NCI-H2081 treated with DMSO at 0.1 percent for 48 hours (cell line): ENCODE measurements around the gene RPN2.
"Not testable (repeated sequence)": the region's sequence is repeated elsewhere in the genome, so short reads cannot be mapped to it uniquely, and the experiment has no call there.

ENCODE experiments used
- DNase-seq: peaks from one replicate; lab custom pipeline; 2025; lab: John Stamatoyannopoulos, UW

The RPN2 gene

DNA sequence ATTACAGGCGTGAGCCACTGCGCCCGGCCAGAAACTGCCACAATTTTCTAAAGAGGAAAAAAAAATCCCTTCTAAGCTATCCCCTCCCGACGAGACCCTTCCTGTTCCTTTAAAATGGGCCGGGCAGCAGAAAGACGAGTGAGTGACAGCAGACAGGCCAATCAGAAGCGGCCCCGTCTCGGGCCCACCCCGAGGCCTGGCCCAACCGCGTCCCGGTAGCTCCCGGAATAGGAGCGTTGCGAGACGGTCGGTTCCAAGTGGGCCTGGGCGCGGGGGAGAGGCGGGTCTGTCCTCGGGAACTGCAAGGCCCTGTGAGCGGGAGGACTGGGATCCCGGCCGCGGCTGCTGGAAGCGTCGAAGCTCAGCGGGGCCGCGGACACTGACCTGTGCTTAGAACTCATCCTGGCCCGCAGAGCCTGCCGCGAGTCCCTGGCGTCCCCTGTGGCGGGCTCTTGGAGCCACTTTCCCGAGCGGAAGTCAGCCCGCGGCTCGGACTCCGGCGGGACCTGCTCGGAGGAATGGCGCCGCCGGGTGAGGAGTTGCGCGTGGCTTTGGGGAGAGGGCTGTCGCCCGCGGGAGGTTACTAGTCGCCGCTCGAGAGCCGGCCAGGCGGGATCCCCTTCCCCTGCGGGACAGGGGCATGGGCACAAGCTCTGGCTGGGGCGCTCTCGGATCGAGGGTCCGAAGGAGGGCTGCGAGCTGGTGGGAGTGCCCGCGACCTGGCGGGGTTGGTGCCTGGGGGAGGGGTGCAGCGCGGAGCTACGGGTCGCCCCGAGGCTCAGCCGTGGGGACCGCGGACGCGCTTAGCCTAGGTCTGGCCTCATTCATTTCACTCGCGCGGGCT, at the start of gene RPN2, which contains the start of gene MROH8:
Gene RPN2 (plus strand): TSS at position 492 of the 844 bp plus-strand sequence. CDS start 27 bp downstream, at position 519.
Gene MROH8 (minus strand): TSS at position 710 of the 844 bp plus-strand sequence.
- DNase-seq: peak; percentile 85

- no peak for DNase-seq
Measured at GRCh38 chr20:37131486-37131885, 47.6 kb upstream of the RPN2 start.

GRCh38 chr20:37133952-37134351, 45.2 kb upstream of the RPN2 start:
- no peak for DNase-seq

- no peak for DNase-seq
Measured at GRCh38 chr20:37137547-37137946, 41.6 kb upstream of the RPN2 start.

DNA sequence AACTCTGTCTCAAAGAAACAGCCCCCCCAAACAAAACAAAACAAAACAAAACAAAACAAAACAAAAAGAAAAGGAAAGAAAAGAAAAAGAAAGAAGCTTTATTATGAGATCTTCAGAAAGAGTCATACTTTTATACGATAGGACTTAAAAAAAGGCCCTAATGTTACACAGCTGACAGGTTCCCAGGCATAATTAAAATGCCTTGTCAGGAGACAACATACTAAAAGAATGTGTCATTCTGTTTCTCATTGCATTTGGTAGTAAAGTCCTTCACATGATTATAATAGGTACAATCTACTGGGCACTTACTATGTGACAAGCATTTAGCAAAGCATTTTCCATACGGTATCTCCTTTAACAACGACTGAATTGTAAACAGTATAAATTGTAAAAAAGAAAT, 36.4 kb upstream of the RPN2 start:
- no peak for DNase-seq

DNA sequence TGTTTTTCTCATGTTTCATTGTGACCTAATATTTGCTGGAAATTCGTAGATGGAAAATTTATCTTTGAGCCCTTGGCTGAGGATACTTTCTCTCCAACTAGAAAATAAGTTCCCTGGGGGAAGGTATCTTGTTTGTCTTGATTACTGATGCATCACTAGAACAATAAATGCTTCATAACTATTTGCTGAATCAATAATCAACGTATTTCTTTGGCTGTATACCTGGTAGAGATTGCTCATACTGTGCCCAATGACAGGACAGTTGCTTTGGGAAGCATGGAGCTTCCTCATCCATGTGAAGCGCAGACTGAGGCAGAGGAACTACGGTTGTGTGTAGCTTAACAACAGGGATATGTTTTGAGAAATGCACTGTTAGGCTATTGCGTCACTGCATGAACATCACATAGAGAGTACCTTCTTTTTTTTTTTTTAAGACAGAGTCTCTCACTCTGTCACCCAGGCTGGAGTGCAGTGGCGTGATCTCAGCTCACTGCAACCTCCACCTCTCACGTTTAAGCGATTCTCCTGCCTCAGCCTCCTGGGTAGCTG, 34.2 kb upstream of the RPN2 start:
- DNase-seq: no peak

- no peak for DNase-seq
Measured at GRCh38 chr20:37147250-37147649, 31.9 kb upstream of the RPN2 start.

GRCh38 chr20:37150864-37151263, 28.3 kb upstream of the RPN2 start:
- not testable (repeated sequence) for DNase-seq

DNA sequence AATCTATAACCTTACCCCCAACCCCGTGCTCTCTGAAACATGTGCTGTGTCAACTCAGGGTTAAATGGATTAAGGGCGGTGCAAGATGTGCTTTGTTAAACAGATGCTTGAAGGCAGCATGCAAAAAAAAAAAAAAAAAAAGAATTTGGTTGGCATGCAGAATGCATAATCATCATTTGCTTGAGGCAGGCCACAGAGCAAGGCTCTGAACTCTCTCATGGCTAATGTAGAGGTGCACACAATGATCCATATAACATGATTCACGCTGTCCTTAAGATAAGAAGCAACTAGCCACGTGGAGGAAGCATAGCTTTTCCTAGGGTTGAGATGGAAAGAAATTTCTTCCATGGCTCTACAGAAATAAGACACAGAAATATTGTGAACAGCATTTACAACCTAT, 27.6 kb upstream of the RPN2 start:
- DNase-seq: no peak

DNA sequence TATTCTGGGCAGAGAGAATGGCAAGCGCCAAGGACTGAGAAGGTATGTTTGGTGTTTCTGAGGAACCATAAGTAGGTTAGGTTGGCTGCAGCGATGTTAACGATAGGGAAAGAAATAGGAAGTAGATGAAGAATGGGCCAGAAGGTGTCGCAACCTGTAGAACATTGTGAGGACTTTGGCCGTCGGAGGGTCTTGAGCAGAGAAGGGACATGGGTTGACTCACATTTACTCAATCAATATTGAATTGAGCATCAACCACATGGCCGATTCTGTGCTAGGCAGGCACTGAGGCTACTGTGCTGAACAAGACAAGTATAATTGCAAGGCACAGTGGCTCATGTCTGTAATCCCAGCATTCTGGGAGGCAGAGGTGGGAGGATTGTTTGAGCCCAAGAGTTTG, 26.8 kb upstream of the RPN2 start:
- DNase-seq: no peak

GRCh38 chr20:37154684-37155298, 24.3 kb upstream of the RPN2 start:
- no peak for DNase-seq

- DNase-seq: no peak
Measured at GRCh38 chr20:37155987-37156386, 23.1 kb upstream of the RPN2 start.

- DNase-seq: no peak
Measured at GRCh38 chr20:37158248-37158647, 20.9 kb upstream of the RPN2 start.

GRCh38 chr20:37160683-37161082, 18.4 kb upstream of the RPN2 start:
- DNase-seq: no peak

DNA sequence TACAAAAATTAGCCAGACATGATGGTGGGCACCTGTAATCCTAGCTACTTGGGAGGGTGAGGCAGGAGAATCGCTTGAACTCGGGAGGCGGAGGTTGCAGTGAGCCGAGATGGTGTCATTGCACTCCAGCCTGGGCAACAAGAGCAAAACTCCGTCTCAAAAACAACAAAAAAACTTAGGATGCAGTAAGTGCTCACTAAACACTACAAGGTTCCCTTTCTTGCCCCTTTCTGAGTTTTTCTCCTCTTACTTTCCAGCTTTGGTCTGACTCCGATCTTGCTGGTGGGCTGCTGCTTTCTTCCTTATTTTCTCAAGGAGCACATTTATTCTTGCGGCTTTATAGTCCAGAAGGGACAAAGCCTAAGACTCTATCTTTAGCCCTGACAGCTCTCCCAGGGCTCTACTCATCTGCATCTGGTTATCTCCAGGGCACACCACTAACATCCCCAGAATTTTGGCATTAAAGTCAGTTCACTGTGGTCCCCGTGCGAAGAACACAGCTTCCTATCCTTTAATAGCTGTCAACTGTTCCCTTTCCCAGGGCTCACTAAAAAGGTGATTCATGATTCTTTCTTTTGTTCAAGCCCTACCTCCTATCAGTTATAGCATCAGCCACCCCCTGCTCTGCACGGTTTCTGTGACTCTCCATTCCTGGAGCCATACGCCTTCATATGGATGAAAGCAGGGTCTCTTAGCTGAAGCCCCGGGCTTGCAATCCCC, 17.1 kb upstream of the RPN2 start:
- no peak for DNase-seq

DNA sequence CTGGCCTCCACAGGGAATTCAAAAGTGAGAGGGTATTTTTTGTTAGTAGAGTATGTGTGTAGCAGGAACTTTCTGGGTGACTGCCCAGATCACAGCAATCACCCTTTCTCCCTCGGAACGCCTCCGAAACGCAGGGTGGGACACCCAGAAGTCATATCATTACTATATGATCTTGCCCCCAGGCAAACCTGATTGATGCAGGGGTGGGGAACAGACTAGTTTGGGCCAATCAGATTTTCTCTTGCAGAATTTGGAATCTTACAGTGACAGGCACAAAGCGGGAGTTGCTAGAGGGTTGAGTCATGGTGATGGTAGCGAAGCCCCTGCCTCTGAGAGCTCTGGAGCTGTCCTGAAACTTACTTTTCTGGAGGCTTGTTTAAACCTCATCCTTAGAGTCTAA, 16.5 kb upstream of the RPN2 start:
- DNase-seq: no peak

GRCh38 chr20:37163832-37164554, 15.1 kb upstream of the RPN2 start:
- no peak for DNase-seq

DNA sequence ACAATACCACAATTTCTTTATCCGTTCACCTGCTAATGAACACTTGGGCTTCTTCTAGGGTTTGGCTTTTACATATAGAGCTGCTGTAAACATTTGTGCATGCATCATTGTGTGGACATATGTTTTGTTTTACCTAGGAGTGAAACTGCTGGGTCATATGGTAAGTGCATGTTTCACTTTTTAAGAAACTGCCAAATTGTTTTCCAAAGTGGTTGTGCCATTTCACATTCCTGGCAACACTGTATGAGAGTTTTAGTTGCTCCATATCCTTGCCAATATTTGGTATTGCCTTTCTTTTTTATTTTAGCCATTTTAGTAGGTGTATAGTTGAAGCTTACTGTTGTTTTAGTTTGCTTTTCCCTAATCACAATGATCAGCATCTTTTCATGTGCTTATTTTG, 14.1 kb upstream of the RPN2 start:
- DNase-seq: no peak

- DNase-seq: no peak
Measured at GRCh38 chr20:37166867-37167266, 12.3 kb upstream of the RPN2 start.

DNA sequence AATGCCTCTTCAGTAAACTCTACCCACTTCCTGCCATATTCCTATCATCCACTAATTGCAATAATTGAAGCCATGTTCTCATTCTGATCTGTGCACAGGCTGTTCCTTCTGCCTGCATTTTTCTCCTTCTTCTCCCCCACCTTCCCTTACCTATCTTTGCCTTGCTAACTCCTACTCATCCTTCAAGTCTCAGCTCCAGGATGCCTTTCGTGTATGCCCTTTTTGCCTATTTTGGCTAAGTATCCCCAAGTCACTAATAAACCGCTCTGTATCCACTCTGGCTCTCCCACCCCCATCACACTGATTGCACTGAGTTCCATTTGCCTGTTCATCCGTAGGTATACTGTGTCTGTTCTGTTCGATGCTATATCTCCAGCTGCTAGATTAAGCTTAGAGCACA, 6.3 kb upstream of the RPN2 start:
- no peak for DNase-seq

GRCh38 chr20:37179683-37180524, 774 bp downstream of the RPN2 start:
- DNase-seq: no peak
